Measurements from ENCODE around the gene SF3B2. TPM values are rescaled to one million over a fixed set of nuclear protein-coding genes. Genes with fewer than 3 reads are reported as not detected.

Gene SF3B2
- total and polyA plus RNA-seq, 2 experiments from 2014 or later, result 120 to 155 TPM

DNA sequence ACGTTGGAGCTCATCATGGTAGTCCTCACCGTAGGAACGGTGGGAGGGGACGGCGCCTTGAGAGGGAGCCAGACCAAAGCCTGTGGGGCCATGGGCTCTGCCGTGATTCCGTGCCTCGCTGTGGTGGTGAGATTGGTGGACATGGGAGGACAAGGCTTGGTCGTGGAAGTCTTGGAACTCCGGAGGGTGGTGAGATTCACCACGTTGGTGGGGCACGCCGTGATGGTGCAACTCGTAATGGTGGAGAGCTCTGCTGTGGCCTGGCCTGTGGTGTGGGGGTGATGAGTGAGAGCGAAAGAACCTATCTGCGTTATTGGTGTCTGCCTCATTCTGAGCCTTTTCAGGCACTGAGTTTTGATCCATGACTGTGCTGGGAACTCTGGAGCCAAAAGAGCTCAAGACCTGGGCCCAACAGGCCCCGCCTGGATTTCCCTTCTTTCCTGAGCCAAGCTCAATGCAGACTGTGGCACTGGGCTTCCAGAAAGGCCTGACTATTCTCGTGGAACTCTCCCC lies 26.1 kb upstream of the SF3B2 start, which contains the start of gene CATSPER1:
CATSPER1 (minus strand) TSS at position 463 of the 513 bp plus-strand sequence; CDS start at position 363, 100 bp downstream.
- Histone ChIP-seq H4K20me1 (ENCODE audit: insufficient read depth, poor library complexity, severe bottlenecking) (no peaks in the 10 kb centered on the region), H3K4me3 (no peak within 1 kb of the TSS), H3K79me2 (no peaks in the 10 kb centered on the region), H3K27ac (no peak within 1 kb of the TSS), H3K9me3 (ENCODE audit: low read depth) (no peaks in the 10 kb centered on the region), H3K9me2 (replicated peaks; ENCODE audit: insufficient read depth) (no peaks in the 10 kb centered on the region), H2AFZ (no peak within 1 kb of the TSS), H3K27me3 (no peaks in the 10 kb centered on the region), H3K4me1 (ENCODE audit: insufficient read depth) (no peaks in the 10 kb centered on the region), H3K36me3 (replicated peaks; ENCODE audit: insufficient read depth, low read depth) (no peaks in the 10 kb centered on the region), H3K4me2 (no peak within 1 kb of the TSS)
- TF ChIP-seq EZH2 (IDR thresholded peaks at IDR 0.05; ENCODE audit: borderline replicate concordance), result no peak
- TF ChIP-seq, protein P1, sequence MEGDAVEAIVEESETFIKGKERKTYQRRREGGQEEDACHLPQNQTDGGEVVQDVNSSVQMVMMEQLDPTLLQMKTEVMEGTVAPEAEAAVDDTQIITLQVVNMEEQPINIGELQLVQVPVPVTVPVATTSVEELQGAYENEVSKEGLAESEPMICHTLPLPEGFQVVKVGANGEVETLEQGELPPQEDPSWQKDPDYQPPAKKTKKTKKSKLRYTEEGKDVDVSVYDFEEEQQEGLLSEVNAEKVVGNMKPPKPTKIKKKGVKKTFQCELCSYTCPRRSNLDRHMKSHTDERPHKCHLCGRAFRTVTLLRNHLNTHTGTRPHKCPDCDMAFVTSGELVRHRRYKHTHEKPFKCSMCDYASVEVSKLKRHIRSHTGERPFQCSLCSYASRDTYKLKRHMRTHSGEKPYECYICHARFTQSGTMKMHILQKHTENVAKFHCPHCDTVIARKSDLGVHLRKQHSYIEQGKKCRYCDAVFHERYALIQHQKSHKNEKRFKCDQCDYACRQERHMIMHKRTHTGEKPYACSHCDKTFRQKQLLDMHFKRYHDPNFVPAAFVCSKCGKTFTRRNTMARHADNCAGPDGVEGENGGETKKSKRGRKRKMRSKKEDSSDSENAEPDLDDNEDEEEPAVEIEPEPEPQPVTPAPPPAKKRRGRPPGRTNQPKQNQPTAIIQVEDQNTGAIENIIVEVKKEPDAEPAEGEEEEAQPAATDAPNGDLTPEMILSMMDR (IDR thresholded peaks at IDR 0.05; ENCODE audit: poor library complexity), result no peak
- no peak for TF ChIP-seq EZH2phosphoT487 (IDR thresholded peaks at IDR 0.05; ENCODE audit: low read depth, severe bottlenecking, unreplicated experiment)
- WGBS (ENCODE audit: low lambda C conversion rate, missing lambda C conversion rate), result 94% methylated on average over 18 of the region's 18 CpGs
- DNase-seq (ENCODE audit: low spot score), result no peak

DNA sequence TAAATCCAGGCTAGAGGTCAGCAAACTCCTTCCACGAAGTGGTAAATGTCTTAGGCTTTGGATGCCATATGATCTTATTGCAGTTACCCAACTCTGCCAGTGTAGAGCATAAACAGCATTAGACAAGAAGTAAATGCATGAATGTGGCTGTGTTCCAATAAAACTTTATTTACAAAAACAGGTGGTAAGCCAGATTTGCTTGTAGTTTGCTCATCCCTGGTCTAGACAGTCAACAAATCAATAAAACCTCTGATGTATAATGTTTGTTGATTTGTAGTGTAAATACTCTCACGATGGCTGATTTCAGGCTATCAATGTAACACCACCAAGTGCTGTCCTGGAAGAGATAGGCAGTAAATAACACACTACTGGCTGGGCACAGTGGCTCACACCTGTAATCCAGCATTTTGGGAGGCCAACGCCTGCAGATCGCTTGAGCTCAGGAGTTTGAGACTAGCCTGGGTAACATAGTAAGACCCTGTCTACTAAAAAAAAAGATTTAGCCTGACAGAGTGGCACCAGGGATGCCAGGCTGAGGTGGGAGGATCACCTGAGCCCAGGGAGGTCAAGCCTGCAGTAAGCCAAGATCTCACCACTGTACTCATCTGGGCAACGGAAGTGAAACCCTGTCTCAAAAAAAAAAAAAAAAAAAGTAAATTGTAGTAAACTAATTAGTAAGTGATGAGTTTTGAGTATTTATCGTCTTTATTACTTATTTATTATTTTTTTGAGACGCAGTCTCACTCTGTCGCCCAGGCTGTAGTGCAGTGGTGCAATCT lies 19.0 kb upstream of the SF3B2 start:
- H3K4me1 ChIP-seq (ENCODE audit: insufficient read depth), result no peaks in the 10 kb centered on the region
- no peak overlapping the region for H2AFZ ChIP-seq
- no peaks in the 10 kb centered on the region for H3K9me3 ChIP-seq (ENCODE audit: low read depth)
- no peak for TF ChIP-seq EZH2phosphoT487 (IDR thresholded peaks at IDR 0.05; ENCODE audit: low read depth, severe bottlenecking, unreplicated experiment)
- TF ChIP-seq, protein P1 (IDR thresholded peaks at IDR 0.05; ENCODE audit: poor library complexity), result no peak
- no peak for TF ChIP-seq EZH2 (IDR thresholded peaks at IDR 0.05; ENCODE audit: borderline replicate concordance)
- H3K36me3 ChIP-seq (replicated peaks; ENCODE audit: insufficient read depth, low read depth), result no peaks in the 10 kb centered on the region
- 85% methylated on average over 8 of the region's 8 CpGs for WGBS (ENCODE audit: low lambda C conversion rate, missing lambda C conversion rate)
- H4K20me1 ChIP-seq (ENCODE audit: insufficient read depth, poor library complexity, severe bottlenecking), result no peaks in the 10 kb centered on the region
- no peak overlapping the region for H3K27ac ChIP-seq
- DNase-seq (ENCODE audit: low spot score), result no peak
- H3K4me2 ChIP-seq, result no peak overlapping the region
- H3K4me3 ChIP-seq, result no peak overlapping the region
- H3K9me2 ChIP-seq (replicated peaks; ENCODE audit: insufficient read depth), result no peaks in the 10 kb centered on the region
- no peaks in the 10 kb centered on the region for H3K79me2 ChIP-seq
- no peaks in the 10 kb centered on the region for H3K27me3 ChIP-seq

DNA sequence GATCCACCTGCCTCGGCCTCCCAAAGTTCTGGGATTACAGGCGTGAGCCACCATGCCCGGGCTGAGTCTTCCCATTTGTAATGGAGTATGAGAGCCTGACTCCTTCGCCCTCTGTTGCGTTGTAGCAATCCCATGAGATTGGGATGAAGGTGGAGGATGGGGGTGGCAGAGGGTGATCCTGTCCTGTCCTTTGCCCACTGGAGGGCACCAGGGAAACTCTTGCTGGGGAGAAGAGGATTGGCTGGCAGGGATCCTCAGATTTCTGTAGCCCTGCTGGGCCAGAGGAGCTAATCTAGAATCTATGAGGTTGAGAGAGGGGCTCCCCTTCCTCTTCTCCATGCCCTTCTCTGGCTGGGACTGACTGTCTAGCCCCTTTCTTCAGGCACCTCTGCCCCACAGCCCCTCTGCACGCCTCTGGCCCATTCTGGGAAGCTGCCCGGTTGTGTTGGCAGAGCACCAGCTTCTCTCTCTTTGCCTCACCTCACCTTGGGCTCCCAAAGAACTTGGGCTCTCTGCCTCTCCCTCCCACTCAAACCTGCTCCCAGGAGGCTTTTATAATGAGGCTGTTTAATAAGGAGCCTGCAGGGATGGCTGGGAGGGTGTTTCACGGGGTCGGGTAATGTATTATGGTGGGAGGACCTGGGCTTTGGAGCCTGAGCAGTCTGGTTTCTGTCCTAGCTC lies 16.4 kb upstream of the SF3B2 start:
- WGBS (ENCODE audit: low lambda C conversion rate, missing lambda C conversion rate), result 90% methylated on average over 9 of the region's 9 CpGs
- no peaks in the 10 kb centered on the region for H3K79me2 ChIP-seq
- no peak overlapping the region for H3K27ac ChIP-seq
- H3K36me3 ChIP-seq (replicated peaks; ENCODE audit: insufficient read depth, low read depth), result no peaks in the 10 kb centered on the region
- H3K27me3 ChIP-seq, result no peaks in the 10 kb centered on the region
- H3K9me2 ChIP-seq (replicated peaks; ENCODE audit: insufficient read depth), result no peaks in the 10 kb centered on the region
- no peak overlapping the region for H3K4me3 ChIP-seq
- H2AFZ ChIP-seq, result no peak overlapping the region
- H3K4me1 ChIP-seq (ENCODE audit: insufficient read depth), result no peaks in the 10 kb centered on the region
- no peak for DNase-seq (ENCODE audit: low spot score)
- TF ChIP-seq, protein P1 (IDR thresholded peaks at IDR 0.05; ENCODE audit: poor library complexity), result no peak
- TF ChIP-seq EZH2 (IDR thresholded peaks at IDR 0.05; ENCODE audit: borderline replicate concordance) (no peak), EZH2phosphoT487 (IDR thresholded peaks at IDR 0.05; ENCODE audit: low read depth, severe bottlenecking, unreplicated experiment) (no peak)
- no peak overlapping the region for H3K4me2 ChIP-seq
- no peaks in the 10 kb centered on the region for H4K20me1 ChIP-seq (ENCODE audit: insufficient read depth, poor library complexity, severe bottlenecking)
- no peaks in the 10 kb centered on the region for H3K9me3 ChIP-seq (ENCODE audit: low read depth)
